ENCODE measurements around the gene CDH12.

DNA sequence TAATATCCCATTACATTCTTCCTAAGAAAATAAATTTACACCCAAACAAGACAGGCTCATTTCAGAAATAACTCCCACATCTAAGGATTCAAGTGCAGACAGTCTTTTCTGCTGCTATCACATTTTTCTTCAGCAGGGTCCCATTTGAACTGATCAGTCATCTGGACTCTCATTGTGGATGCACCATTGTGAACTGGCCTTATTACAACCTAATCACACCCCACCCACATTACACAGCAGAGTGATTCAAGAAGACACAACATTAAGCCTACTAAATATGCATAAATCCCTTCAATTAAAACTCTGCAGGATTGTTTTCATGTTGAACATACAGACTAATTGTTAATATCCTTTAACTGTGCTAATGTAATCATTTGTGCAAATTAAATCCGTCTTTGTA lies 146.2 kb downstream of the CDH12 start:
- TF ChIP-seq POLR2A (IDR thresholded peaks at IDR 0.05; ENCODE audit: low read depth, low read length) (no peak), POLR2AphosphoS5 (IDR thresholded peaks at IDR 0.05; ENCODE audit: low read depth, low read length) (no peak)

All from GM12892 (cell line).